RWPE1 (cell line): Measurements from ENCODE around the gene C22orf39.

ENCODE experiments used
- CTCF ChIA-PET: fragments of 350-600 bp; sonication (Branson Sonifier 250); formaldehyde crosslinking; extraction: SDS; loops from one replicate; lab custom pipeline; 2021; lab: Yijun Ruan, JAX
- POLR2A ChIA-PET: fragments of 400-600 bp; formaldehyde crosslinking; extraction: SDS; loops from one replicate; lab custom pipeline; 2020; ENCODE audit warnings: antibody characterized with exemption; ENCODE audit not compliant: low non-redundant PET; lab: Yijun Ruan, JAX
- DNase-seq: peaks from one replicate; pipeline ENCODE4 v3.0.0; 2012; ENCODE audit warnings: low spot score
- H3K27ac ChIP-seq: fragments of 450-650 bp; 2 replicates; pipeline ENCODE4 v1.5.1; 2017
- CTCF ChIP-seq: fragments of 450-650 bp; conservative IDR thresholded peaks from 2 replicates; pipeline ENCODE4 v1.5.1; 2017; ENCODE audit warnings: low read depth, mild to moderate bottlenecking

The C22orf39 gene

GRCh38 chr22:19482297-19482696, 34.8 kb upstream of the C22orf39 start:
- CTCF ChIA-PET: no interaction called here
- POLR2A ChIA-PET: no interaction called here
- no peak for DNase-seq
- no peak for TF ChIP-seq CTCF
- H3K27ac ChIP-seq: no peak overlapping the region

DNA sequence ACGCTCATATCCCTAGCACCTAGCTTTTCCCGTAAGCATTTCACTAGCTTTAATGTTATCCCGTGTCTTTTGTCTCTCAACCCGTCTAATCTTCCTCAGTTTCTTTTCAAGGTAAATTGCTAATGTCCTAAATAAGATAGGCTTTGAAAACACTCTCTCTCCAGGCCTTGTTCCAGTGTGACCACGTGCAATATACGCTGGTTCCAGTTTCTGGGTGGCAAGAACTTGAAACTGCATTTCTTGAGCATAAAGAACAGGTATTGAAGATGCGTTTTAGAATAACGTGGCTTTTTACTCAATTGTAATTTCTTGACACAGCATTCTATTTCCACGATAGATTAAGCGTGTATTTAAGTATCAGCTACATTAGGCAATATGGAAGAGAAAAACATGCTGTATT, 33.3 kb upstream of the C22orf39 start:
- ChIA-PET POLR2A (no interaction called here), CTCF (no interaction called here)
- TF ChIP-seq CTCF: no peak
- H3K27ac ChIP-seq: no peak overlapping the region
- DNase-seq: no peak

GRCh38 chr22:19480173-19480568, 32.7 kb upstream of the C22orf39 start:
- no peak for DNase-seq
- ChIA-PET POLR2A (interaction anchor here (0.6 kb wide), 1 partner anchor 188 kb away, joined by 3 read pairs; the partner anchor contains the start of gene CLTCL1), CTCF (no interaction called here)
- H3K27ac ChIP-seq: peak overlapping the region; percentile 92
- TF ChIP-seq CTCF: no peak

DNA sequence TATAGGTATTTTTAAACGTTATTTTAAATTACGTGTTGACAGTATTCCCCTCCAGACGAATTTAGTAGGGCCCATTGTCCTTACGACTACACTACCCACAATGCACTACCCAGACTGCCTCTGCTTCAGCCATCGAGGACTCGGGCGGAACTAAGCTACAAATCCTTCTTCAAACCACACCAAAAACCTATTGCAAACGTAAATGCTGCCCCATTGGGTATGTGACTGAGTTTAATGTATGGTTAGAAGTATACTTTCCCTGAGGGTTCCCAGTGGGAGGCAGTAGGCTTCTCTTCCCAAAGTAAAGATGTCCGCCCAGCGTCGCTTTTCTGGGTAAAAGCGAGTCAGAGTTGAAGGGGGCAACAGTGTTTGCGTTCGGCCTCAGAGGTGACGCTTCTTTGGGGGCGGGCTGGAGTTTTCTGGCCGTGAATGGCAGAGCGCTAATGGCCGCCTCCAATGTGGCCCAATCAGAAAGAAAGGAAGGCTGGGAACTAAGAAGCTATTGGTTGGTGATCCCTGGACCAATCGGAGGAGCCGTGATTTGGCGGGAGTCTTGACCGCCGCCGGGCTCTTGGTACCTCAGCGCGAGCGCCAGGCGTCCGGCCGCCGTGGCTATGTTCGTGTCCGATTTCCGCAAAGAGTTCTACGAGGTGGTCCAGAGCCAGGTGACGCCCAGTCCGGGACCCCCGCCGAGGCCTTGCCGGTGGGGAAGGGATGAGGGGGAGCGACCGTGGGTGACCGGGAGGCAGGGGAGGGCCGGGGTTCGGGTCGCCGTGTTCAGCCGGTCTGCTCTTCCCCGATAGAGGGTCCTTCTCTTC, 32.1 kb upstream of the C22orf39 start, which contains the start of gene CDC45:
CDC45 (plus strand) TSS at position 566 of the 818 bp plus-strand sequence; CDS start at position 615, 49 bp downstream.
- ChIA-PET CTCF (interaction anchor here (0.6 kb wide), 1 partner anchor 49 kb away, joined by 4 read pairs; no protein-coding TSS in a partner anchor), POLR2A (interaction anchor here (0.6 kb wide), 2 partner anchors 126 to 188 kb away, joined by 3 read pairs; partner anchors contain the start of gene CLTCL1)
- H3K27ac ChIP-seq: peak within 1 kb of the TSS; percentile 92
- peak; percentile 93 for DNase-seq
- no peak for TF ChIP-seq CTCF

GRCh38 chr22:19478901-19479354, 31.4 kb upstream of the C22orf39 start, which contains the start of gene UFD1:
TSS of gene UFD1 (minus strand) at chr22:19479193. CDS start at chr22:19479085, 108 bp downstream.
- H3K27ac ChIP-seq: peak within 1 kb of the TSS; percentile 92
- CTCF ChIA-PET: no interaction called here
- DNase-seq: peak; percentile 64
- POLR2A ChIA-PET: no interaction called here
- no peak for TF ChIP-seq CTCF

DNA sequence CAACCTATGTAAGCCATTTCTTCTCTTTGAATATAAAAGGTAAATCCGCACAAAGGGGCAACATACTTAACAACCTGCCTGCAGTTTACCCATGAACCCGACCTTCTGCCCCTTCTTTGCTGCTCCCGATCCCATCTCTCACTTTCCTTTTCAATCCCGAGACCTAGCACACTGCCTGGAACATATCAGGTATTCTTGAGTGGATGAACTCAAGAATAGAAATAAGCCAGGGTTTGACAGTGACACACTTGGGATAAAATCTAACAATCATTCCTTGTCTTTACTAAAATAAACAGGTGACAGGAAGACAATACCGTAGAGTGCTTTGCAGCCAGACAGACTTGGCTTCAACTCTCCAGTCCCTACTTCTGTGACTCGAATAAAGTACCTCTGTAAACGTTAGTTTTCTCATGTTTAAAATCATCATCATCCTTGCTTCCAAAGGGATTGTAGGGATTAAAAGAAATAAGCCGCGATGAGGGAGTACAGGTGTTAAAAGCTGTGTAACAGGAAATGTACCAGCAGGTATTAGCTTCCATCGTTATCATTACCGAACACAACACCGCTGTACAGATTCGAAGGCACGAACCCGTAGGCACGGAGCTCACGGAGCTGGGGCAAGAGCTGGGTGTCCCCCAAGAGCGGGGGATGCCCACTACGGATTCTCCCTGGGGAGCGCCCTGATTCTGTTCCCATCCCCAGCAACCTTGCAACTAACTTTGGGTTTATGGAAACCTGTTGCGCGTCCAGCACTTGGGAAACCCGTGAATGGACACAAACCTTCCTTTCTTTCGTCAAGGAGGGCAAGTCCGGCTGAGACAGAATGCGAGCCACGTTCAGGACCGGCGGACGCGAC, 30.8 kb upstream of the C22orf39 start:
- ChIA-PET POLR2A (no interaction called here), CTCF (interaction anchor here (0.7 kb wide), 1 partner anchor 333 kb away, joined by 3 read pairs; no protein-coding TSS in a partner anchor)
- no peak for DNase-seq
- no peak for TF ChIP-seq CTCF
- H3K27ac ChIP-seq: peak overlapping the region; percentile 92
